GM23338 (cell line): ENCODE data around the gene NOTCH3. TPM values are rescaled to one million over a fixed set of nuclear protein-coding genes. Genes with fewer than 3 reads are reported as not detected.

Experiments
- EZH2phosphoT487 ChIP-seq: fragments of 200-600 bp; sonication (generic); IDR thresholded peaks from one replicate; pipeline ENCODE4 v1.8.1; 2018; ENCODE audit warnings: antibody characterized with exemption; ENCODE audit not compliant: unreplicated experiment
- JUNB ChIP-seq: IDR thresholded peaks from one replicate; pipeline ENCODE4 v1.6.1; 2016; ENCODE audit warnings: antibody characterized with exemption; ENCODE audit not compliant: unreplicated experiment
- NANOG ChIP-seq: IDR thresholded peaks from 2 replicates; pipeline ENCODE4 v1.6.1; 2016; ENCODE audit warnings: antibody characterized with exemption, borderline replicate concordance
- POLR2AphosphoS5 ChIP-seq: IDR thresholded peaks from 2 replicates; pipeline ENCODE4 v1.6.1; 2016; ENCODE audit warnings: antibody characterized with exemption, low read depth
- ZNF114 ChIP-seq: fragments of 250-450 bp; sonication (Bioruptor Pico); IDR thresholded peaks from 2 replicates; pipeline ENCODE4 v1.5.0; 2020; ENCODE audit warnings: mild to moderate bottlenecking, moderate library complexity
- ZNF331 ChIP-seq: fragments of 250-450 bp; sonication (Bioruptor Pico); IDR thresholded peaks from 2 replicates; pipeline ENCODE4 v1.5.0; 2020; ENCODE audit warnings: low read depth, mild to moderate bottlenecking, moderate library complexity
- polyA plus RNA-seq: library from polyadenylated mRNA; unstranded; fragments of >200 nt; fragmentation: Nextera tagmentation; extraction: Ambion mirVana; gene quantifications from 2 replicates; pipeline ENCODE4 v1.2.1, GENCODE V29; 2016
- total RNA-seq: library from RNA; depleted of rRNA; stranded (reverse); fragments of >200 nt; shearing (Covaris generic); gene quantifications from 2 replicates; pipeline ENCODE4 v1.2.3, GENCODE V29; 2014
- TF ChIP-seq, protein P1 (sequence below): fragments of 250-450 bp; sonication (Bioruptor Pico); IDR thresholded peaks from 2 replicates; pipeline ENCODE4 v1.5.0; 2020; ENCODE audit warnings: mild to moderate bottlenecking, moderate library complexity
- TF ChIP-seq, protein P2 (sequence below): IDR thresholded peaks from one replicate; pipeline ENCODE4 v1.6.1; 2018; ENCODE audit warnings: antibody characterized with exemption; ENCODE audit not compliant: unreplicated experiment
- TF ChIP-seq, protein P3 (sequence below), 2 experiments: fragments of 200-600 bp in 1 of 2; sonication (generic) in 1 of 2; conservative IDR thresholded peaks; 2 replicates each; pipeline versions ENCODE4 v1.5.1 to v1.6.1; 2016 to 2017; ENCODE audit warnings: antibody characterized with exemption in 2 of 2, low read depth in 2 of 2, mild to moderate bottlenecking in 2 of 2, moderate library complexity in 1 of 2
- TF ChIP-seq, protein P4 (sequence below): IDR thresholded peaks from 2 replicates; pipeline ENCODE4 v1.6.1; 2016; ENCODE audit warnings: antibody characterized with exemption

The NOTCH3 gene
- total and polyA plus RNA-seq, 2 experiments from 2014 or later = 24.3 to 172 TPM

DNA sequence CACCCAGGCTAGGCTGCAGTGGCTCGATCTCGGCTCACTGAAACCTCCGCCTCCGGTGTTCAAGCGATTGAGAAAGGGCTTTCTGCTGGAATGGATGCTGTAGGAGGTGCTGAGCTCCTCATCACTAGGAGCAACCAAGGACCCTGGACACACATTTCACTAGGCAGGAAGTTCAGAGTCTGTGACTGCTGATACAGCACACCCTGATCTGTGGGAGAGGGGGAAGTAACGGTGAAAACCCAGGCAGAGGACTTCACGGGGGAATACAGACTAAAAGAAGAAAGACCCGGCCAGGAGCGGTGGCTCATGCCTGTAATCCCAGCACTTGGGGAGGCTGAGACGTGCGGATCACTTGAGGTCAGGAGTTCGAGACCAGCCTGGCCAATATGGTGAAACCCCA lies 11.9 kb upstream of the NOTCH3 start (continued):
- TF ChIP-seq, protein P1, sequence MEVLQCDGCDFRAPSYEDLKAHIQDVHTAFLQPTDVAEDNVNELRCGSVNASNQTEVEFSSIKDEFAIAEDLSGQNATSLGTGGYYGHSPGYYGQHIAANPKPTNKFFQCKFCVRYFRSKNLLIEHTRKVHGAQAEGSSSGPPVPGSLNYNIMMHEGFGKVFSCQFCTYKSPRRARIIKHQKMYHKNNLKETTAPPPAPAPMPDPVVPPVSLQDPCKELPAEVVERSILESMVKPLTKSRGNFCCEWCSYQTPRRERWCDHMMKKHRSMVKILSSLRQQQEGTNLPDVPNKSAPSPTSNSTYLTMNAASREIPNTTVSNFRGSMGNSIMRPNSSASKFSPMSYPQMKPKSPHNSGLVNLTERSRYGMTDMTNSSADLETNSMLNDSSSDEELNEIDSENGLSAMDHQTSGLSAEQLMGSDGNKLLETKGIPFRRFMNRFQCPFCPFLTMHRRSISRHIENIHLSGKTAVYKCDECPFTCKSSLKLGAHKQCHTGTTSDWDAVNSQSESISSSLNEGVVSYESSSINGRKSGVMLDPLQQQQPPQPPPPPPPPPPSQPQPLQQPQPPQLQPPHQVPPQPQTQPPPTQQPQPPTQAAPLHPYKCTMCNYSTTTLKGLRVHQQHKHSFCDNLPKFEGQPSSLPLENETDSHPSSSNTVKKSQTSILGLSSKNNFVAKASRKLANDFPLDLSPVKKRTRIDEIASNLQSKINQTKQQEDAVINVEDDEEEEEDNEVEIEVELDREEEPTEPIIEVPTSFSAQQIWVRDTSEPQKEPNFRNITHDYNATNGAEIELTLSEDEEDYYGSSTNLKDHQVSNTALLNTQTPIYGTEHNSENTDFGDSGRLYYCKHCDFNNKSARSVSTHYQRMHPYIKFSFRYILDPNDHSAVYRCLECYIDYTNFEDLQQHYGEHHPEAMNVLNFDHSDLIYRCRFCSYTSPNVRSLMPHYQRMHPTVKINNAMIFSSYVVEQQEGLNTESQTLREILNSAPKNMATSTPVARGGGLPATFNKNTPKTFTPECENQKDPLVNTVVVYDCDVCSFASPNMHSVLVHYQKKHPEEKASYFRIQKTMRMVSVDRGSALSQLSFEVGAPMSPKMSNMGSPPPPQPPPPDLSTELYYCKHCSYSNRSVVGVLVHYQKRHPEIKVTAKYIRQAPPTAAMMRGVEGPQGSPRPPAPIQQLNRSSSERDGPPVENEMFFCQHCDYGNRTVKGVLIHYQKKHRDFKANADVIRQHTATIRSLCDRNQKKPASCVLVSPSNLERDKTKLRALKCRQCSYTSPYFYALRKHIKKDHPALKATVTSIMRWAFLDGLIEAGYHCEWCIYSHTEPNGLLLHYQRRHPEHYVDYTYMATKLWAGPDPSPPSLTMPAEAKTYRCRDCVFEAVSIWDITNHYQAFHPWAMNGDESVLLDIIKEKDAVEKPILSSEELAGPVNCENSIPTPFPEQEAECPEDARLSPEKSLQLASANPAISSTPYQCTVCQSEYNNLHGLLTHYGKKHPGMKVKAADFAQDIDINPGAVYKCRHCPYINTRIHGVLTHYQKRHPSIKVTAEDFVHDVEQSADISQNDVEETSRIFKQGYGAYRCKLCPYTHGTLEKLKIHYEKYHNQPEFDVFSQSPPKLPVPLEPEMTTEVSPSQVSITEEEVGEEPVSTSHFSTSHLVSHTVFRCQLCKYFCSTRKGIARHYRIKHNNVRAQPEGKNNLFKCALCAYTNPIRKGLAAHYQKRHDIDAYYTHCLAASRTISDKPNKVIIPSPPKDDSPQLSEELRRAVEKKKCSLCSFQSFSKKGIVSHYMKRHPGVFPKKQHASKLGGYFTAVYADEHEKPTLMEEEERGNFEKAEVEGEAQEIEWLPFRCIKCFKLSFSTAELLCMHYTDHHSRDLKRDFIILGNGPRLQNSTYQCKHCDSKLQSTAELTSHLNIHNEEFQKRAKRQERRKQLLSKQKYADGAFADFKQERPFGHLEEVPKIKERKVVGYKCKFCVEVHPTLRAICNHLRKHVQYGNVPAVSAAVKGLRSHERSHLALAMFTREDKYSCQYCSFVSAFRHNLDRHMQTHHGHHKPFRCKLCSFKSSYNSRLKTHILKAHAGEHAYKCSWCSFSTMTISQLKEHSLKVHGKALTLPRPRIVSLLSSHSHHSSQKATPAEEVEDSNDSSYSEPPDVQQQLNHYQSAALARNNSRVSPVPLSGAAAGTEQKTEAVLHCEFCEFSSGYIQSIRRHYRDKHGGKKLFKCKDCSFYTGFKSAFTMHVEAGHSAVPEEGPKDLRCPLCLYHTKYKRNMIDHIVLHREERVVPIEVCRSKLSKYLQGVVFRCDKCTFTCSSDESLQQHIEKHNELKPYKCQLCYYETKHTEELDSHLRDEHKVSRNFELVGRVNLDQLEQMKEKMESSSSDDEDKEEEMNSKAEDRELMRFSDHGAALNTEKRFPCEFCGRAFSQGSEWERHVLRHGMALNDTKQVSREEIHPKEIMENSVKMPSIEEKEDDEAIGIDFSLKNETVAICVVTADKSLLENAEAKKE (CRISPR knock-in tag) = no peak
- TF ChIP-seq NANOG (no peak), JUNB (no peak), ZNF114 (CRISPR knock-in tag) (no peak), EZH2phosphoT487 (no peak), ZNF331 (CRISPR knock-in tag) (no peak), POLR2AphosphoS5 (no peak)
- TF ChIP-seq, protein P2, sequence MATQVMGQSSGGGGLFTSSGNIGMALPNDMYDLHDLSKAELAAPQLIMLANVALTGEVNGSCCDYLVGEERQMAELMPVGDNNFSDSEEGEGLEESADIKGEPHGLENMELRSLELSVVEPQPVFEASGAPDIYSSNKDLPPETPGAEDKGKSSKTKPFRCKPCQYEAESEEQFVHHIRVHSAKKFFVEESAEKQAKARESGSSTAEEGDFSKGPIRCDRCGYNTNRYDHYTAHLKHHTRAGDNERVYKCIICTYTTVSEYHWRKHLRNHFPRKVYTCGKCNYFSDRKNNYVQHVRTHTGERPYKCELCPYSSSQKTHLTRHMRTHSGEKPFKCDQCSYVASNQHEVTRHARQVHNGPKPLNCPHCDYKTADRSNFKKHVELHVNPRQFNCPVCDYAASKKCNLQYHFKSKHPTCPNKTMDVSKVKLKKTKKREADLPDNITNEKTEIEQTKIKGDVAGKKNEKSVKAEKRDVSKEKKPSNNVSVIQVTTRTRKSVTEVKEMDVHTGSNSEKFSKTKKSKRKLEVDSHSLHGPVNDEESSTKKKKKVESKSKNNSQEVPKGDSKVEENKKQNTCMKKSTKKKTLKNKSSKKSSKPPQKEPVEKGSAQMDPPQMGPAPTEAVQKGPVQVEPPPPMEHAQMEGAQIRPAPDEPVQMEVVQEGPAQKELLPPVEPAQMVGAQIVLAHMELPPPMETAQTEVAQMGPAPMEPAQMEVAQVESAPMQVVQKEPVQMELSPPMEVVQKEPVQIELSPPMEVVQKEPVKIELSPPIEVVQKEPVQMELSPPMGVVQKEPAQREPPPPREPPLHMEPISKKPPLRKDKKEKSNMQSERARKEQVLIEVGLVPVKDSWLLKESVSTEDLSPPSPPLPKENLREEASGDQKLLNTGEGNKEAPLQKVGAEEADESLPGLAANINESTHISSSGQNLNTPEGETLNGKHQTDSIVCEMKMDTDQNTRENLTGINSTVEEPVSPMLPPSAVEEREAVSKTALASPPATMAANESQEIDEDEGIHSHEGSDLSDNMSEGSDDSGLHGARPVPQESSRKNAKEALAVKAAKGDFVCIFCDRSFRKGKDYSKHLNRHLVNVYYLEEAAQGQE = no peak
- TF ChIP-seq, protein P3, sequence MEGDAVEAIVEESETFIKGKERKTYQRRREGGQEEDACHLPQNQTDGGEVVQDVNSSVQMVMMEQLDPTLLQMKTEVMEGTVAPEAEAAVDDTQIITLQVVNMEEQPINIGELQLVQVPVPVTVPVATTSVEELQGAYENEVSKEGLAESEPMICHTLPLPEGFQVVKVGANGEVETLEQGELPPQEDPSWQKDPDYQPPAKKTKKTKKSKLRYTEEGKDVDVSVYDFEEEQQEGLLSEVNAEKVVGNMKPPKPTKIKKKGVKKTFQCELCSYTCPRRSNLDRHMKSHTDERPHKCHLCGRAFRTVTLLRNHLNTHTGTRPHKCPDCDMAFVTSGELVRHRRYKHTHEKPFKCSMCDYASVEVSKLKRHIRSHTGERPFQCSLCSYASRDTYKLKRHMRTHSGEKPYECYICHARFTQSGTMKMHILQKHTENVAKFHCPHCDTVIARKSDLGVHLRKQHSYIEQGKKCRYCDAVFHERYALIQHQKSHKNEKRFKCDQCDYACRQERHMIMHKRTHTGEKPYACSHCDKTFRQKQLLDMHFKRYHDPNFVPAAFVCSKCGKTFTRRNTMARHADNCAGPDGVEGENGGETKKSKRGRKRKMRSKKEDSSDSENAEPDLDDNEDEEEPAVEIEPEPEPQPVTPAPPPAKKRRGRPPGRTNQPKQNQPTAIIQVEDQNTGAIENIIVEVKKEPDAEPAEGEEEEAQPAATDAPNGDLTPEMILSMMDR (conservative IDR thresholded peaks at IDR 0.05; ENCODE audit: low read depth in 2 of 2) = no peak
- TF ChIP-seq, protein P4, sequence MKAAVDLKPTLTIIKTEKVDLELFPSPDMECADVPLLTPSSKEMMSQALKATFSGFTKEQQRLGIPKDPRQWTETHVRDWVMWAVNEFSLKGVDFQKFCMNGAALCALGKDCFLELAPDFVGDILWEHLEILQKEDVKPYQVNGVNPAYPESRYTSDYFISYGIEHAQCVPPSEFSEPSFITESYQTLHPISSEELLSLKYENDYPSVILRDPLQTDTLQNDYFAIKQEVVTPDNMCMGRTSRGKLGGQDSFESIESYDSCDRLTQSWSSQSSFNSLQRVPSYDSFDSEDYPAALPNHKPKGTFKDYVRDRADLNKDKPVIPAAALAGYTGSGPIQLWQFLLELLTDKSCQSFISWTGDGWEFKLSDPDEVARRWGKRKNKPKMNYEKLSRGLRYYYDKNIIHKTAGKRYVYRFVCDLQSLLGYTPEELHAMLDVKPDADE = no peak
